Right lobe of liver (tissue), 6 donors: ENCODE results near the gene LY6G6C. TPM values are rescaled to one million over a fixed set of nuclear protein-coding genes. Genes with fewer than 3 reads are reported as not detected.
A peak's percentile ranks its signal among the peaks of the same experiment; 100 is the strongest.

Experiments used
- ATAC-seq, 4 donors: fragments of 200-7000 bp; cut with Tn5 transposase; one replicate each; pipeline ENCODE4 v1.9.1; 2020; ENCODE audit warnings: mild to moderate bottlenecking in 4 of 4, moderate library complexity in 4 of 4
- DNase-seq, 3 donors: peaks; one replicate each; pipeline ENCODE4 v3.0.0-alpha.2; 2020
- H3K27ac ChIP-seq, 3 donors: fragments of 200-600 bp; one replicate each; pipeline ENCODE4 v1.8.0; 2022
- H3K27me3 ChIP-seq, 2 donors: fragments of 200-600 bp; one replicate each; pipeline ENCODE4 v1.8.0; 2022
- H3K36me3 ChIP-seq, 4 donors: fragments of 200-600 bp; sonication (generic) in 1 of 4; one replicate each; pipeline versions ENCODE4 v1.5.1 to v1.8.0; 2017 to 2022; ENCODE audit warnings: control low read depth in 1 of 4
- H3K4me1 ChIP-seq, 4 donors: fragments of 200-600 bp; sonication (generic) in 1 of 4; one replicate each; pipeline versions ENCODE4 v1.5.1 to v1.8.0; 2017 to 2022; ENCODE audit warnings: control low read depth in 1 of 4
- H3K4me3 ChIP-seq, 3 donors: fragments of 200-600 bp; one replicate each; pipeline ENCODE4 v1.8.0; 2022
- H3K9me3 ChIP-seq, 4 donors: fragments of 200-600 bp; sonication (generic) in 1 of 4; one replicate each; pipeline versions ENCODE4 v1.5.1 to v1.8.0; 2017 to 2022; ENCODE audit warnings: control low read depth in 1 of 4
- POLR2A ChIP-seq: fragments of 450-650 bp; IDR thresholded peaks from one replicate; pipeline ENCODE4 v1.6.1; 2017; ENCODE audit warnings: antibody characterized with exemption, mild to moderate bottlenecking
- WGBS: methylation state at CpG from one replicate; pipeline ENCODE4 v1.1.6; 2018; ENCODE audit warnings: low coverage, low lambda C conversion rate; ENCODE audit not compliant: insufficient coverage; ENCODE audit errors: missing lambda C conversion rate; 5-methylcytosine and 5-hydroxymethylcytosine counted together
- intact Hi-C, 2 donors: fragments of 100-400 bp; cut with DNase I; formaldehyde crosslinking; loops; one replicate each; pipeline versions ENCODE4 v1.11.2 to v1.14.1; 2022
- long read RNA-seq: library from polyadenylated mRNA; unstranded; transcript quantifications from one replicate; pipeline ENCODE4 v2.0.0, GENCODE V29; 2019
- total RNA-seq, 6 experiments: library from RNA; depleted of rRNA in 2 of 6; stranded (reverse); fragments of >200 nt in 2 of 6; fragmentation: NEBNext Ultra II Directional in 3 of 6; extraction: Animal tissue kit (Norgen Biotek cat#: 25700) in 3 of 6; gene quantifications; one replicate each; pipeline versions ENCODE4 v1.1.0 to v1.2.4, GENCODE V29; 2016 to 2023
- TF ChIP-seq, protein P1 (sequence below), 4 donors: fragments of 200-600 bp in 3 of 4; fragments of 450-650 bp in 1 of 4; IDR thresholded peaks; one replicate each; pipeline versions ENCODE4 v1.5.1 to v1.8.0; 2016 to 2022; ENCODE audit warnings: antibody characterized with exemption in 4 of 4, mild to moderate bottlenecking in 2 of 4
- donor health status: DM: no; HTN: yes; CAD: no.
- donor health status: DM: no; HTN: no; CAD: no.
- donor health status: DM: no; HTN: no; CAD: no.
- donor health status: DM: no; HTN: yes; CAD: no.
- donor health status: DM: no; HTN: yes; CAD: no.

LY6G6C gene, protein sequence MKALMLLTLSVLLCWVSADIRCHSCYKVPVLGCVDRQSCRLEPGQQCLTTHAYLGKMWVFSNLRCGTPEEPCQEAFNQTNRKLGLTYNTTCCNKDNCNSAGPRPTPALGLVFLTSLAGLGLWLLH
- not detected for total RNA-seq
- long read RNA-seq, result 0 reads

DNA sequence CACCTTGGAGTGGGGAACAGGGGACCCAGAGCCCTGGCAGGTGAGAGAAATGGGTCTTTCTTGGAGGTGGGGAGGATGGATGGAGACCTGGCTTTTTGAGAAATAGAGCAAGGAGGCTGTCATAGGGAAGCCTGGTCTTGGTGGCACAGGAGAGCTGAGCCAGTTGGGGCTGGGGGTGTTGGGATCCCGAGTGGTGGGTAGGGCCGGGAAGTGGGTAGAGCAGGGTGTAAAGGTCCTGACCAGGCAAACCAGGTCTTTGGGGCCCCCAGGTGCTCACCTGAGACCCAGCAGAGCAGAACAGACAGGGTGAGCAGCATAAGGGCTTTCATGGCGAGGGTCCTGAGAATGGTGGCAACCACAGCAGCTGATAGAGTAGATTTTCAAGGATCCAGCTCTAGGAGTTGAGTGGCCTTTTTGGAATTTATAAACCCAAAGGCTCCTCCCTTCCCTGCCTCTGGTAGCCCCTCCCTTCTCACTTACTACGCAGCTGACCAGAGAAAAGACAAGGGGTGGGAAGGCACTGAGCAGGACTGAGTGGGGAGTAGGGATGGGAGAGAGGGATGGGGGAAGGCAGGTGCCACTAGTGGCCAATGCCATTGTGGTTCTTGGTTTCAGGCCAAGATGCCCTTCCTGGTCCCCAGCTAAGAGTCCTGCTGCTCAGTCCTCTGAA is at the start of gene LY6G6C:
TSS of gene LY6G6C (minus strand) at position 396 of the 670 bp plus-strand sequence. CDS start at position 329, 67 bp downstream.
- no peak for DNase-seq
- Histone ChIP-seq H3K9me3 (no peaks in the 10 kb centered on the region), H3K4me3 (no peak within 1 kb of the TSS), H3K27ac (no peak within 1 kb of the TSS), H3K36me3 (peaks cover 0 to under 1% (median 0%) of the 10 kb centered on the region in 4 donors), H3K4me1 (no peaks in the 10 kb centered on the region), H3K27me3 (no peaks in the 10 kb centered on the region)
- no peak for TF ChIP-seq POLR2A
- TF ChIP-seq, protein P1, sequence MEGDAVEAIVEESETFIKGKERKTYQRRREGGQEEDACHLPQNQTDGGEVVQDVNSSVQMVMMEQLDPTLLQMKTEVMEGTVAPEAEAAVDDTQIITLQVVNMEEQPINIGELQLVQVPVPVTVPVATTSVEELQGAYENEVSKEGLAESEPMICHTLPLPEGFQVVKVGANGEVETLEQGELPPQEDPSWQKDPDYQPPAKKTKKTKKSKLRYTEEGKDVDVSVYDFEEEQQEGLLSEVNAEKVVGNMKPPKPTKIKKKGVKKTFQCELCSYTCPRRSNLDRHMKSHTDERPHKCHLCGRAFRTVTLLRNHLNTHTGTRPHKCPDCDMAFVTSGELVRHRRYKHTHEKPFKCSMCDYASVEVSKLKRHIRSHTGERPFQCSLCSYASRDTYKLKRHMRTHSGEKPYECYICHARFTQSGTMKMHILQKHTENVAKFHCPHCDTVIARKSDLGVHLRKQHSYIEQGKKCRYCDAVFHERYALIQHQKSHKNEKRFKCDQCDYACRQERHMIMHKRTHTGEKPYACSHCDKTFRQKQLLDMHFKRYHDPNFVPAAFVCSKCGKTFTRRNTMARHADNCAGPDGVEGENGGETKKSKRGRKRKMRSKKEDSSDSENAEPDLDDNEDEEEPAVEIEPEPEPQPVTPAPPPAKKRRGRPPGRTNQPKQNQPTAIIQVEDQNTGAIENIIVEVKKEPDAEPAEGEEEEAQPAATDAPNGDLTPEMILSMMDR (IDR thresholded peaks at IDR 0.05), result no peak
- intact Hi-C loops, result no loop called here
- ATAC-seq, result no peak
- 54% methylated on average over 2 of the region's 4 CpGs for WGBS

DNA sequence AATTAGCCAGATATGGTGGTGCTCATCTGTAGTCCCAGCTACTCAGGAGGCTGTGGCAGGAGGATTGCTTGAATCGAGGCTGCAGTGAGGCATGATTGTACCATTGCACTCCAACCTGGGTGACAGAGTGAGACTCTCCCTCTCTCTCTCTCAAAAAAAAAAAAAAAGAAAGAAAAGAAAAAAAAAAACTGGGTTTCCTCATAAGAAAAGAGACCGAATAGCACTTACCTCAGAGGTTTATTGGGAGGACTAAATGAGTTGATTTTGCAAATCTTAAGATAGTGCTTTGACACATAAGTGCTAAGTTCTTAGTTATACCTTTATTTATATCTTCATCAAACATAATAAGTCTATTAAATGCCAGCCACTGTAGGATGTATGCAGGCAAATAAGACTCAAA is 49.3 kb upstream of the LY6G6C start:
- intact Hi-C loops, result loop anchor here (10.0 kb wide), 1 partner anchor 64 kb away; no protein-coding TSS in a partner anchor

DNA sequence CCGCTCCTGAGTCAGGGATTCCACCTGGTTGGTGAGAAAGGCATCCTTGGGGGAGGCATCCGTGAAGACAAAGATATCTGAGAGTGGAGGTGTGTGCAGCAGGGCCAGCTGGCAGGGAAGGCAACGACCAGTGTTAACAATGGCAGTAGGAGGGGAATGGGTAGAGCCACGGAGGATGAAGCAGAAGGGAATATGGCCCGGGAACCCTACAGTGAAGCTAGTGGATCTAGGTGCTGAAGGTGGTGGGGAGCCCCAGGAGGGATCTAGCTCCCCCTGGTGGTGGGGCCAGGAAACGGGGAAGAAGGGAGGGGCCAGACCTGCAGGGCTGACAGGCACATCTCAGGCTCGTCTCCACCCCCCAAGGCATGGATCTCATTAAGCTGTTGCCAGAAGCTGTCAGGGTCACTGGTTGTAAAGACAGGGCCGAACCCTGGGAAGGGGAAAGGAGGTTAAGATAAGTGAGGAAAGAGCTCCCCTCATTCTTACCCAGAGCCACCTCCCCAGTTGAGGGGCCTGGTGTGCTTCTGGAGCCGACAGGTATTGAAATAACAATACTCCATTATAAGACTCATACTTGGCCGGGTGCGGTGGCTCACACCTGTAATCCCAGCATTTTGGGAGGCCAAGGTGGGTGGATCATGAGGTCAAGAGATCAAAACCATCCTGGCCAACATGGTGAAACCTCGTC is 48.3 kb upstream of the LY6G6C start:
- TF ChIP-seq, protein P1 (IDR thresholded peaks at IDR 0.05), result peak; percentile 81 to 98 (median 94)
- TF ChIP-seq POLR2A, result no peak

More for the DNA sequence above, 49.3 kb upstream of the LY6G6C start:
- H3K27ac ChIP-seq, result no peak overlapping the region
- WGBS, result 85% methylated on average over 2 of the region's 2 CpGs
- H3K4me1 ChIP-seq, result peaks cover 0 to 12% (median 0%) of the 10 kb centered on the region in 4 donors
- H3K9me3 ChIP-seq, result no peaks in the 10 kb centered on the region
- TF ChIP-seq, protein P1 (IDR thresholded peaks at IDR 0.05), result no peak
- no peak for TF ChIP-seq POLR2A
- DNase-seq (no peak), ATAC-seq (no peak)
- no peak overlapping the region for H3K4me3 ChIP-seq
- no peaks in the 10 kb centered on the region for H3K27me3 ChIP-seq
- H3K36me3 ChIP-seq, result no peaks in the 10 kb centered on the region

DNA sequence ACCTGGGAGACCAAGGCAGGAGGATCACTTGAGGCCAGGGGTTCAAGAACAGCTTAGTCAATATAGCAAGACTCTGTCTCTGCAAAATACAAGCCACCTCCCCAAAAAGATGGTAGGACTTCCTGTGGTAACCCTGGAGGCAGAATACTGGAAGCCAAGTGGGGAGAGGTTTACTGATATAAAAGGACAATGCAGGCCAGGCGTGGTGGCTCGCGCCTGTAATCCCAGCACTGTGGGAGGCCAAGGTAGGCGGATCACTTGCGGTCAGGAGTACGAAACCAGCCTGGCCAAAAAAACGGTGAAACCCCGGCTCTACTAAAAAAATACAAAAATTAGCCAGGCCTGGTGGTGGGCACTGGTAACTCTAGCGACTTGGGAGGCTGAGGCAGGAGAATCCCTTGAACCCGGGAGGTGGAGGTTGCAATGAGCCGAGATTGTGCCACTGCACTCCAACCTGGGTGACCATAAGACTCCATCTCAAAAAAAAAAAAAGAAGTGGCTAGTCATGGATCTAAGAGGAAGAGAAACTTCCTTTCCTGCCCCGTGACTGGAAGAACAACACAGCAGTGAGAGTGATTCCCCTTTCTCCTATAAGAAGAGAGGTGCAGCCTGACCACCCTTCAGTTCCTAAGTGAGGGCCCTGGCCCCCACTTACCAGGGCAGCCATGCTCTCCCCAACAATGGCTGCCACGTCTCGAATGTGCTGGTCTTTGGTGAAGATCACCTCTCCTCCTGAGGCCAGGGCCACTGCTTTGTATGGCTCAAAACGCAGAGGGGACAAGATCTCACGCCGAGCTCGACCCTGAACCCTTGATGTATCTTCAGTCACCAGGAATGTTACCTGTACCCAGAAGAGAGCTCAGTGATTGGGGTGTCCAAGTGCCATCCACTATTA is 47.1 kb upstream of the LY6G6C start:
- no peaks in the 10 kb centered on the region for H3K36me3 ChIP-seq
- H3K9me3 ChIP-seq, result no peaks in the 10 kb centered on the region
- ATAC-seq, result peak in 2 of 4 donors; percentile 6 to 17
- no peak overlapping the region for H3K27ac ChIP-seq
- TF ChIP-seq POLR2A, result no peak
- TF ChIP-seq, protein P1 (IDR thresholded peaks at IDR 0.05), result no peak
- intact Hi-C loops, result loop anchor here (10.0 kb wide), 2 partner anchors 54 to 84 kb away; partner anchors contain the start of genes LY6G5C (in 2 of the 2) and LY6G6D (in 1 of the 2)
- peaks cover 0 to 5% (median 0%) of the 10 kb centered on the region in 4 donors for H3K4me1 ChIP-seq
- 72% methylated on average over 15 of the region's 18 CpGs for WGBS
- no peak overlapping the region for H3K4me3 ChIP-seq
- DNase-seq, result no peak
- H3K27me3 ChIP-seq, result no peaks in the 10 kb centered on the region

More for the DNA sequence above, 48.3 kb upstream of the LY6G6C start:
- 39% methylated on average over 8 of the region's 12 CpGs for WGBS
- intact Hi-C loops, result loop anchor here (10.0 kb wide), 3 partner anchors 55 to 85 kb away; partner anchors contain the start of genes LY6G5C (in 2 of the 2) and LY6G6D (in 1 of the 2)
- Histone ChIP-seq H3K27me3 (no peaks in the 10 kb centered on the region), H3K27ac (no peak overlapping the region), H3K9me3 (no peaks in the 10 kb centered on the region), H3K4me1 (peaks cover 0 to 5% (median 0%) of the 10 kb centered on the region in 4 donors), H3K4me3 (no peak overlapping the region), H3K36me3 (no peaks in the 10 kb centered on the region)
- peak; percentile 85 to 87 (median 87) for ATAC-seq
- peak; percentile 83 to 89 (median 88) for DNase-seq
